Uterus (tissue), 2 donors: ENCODE data around the gene TSPAN13.

ENCODE experiments used
- CTCF ChIP-seq, 4 experiments: fragments of 200-600 bp in 2 of 4; fragments of 450-650 bp in 2 of 4; sonication (generic) in 2 of 4; IDR thresholded peaks; one replicate each; pipeline ENCODE4 v1.5.1; 2016 to 2019; ENCODE audit warnings: antibody characterized with exemption in 4 of 4, mild to moderate bottlenecking in 2 of 4, moderate library complexity in 1 of 4
- POLR2A ChIP-seq, 2 donors: fragments of 450-650 bp; IDR thresholded peaks; one replicate each; pipeline ENCODE4 v1.6.1; 2016; ENCODE audit warnings: antibody characterized with exemption in 2 of 2, mild to moderate bottlenecking in 1 of 2, moderate library complexity in 1 of 2

DNA sequence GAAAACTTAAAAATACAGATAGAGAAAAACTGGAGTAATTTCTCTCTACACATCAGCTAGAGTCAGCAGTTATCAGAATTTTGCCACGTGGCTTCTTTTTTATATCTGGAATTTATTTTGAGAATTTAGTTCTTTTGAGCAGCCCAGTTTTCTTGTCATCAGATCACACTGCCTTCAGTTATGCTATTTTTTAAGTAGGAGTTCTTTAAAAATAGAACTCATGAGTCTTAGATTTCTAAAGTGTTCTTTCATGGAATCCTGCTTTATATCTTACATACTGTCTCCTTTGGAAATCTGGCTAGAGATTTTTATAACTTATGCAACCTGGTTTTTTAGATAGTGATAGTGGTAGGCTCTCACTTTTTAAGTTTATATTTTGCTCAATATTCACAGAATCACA lies 27.0 kb downstream of the TSPAN13 start:
- TF ChIP-seq CTCF (IDR thresholded peaks at IDR 0.05) (no peak), POLR2A (IDR thresholded peaks at IDR 0.05) (no peak)
